Neural progenitor cell (in vitro differentiated cells): ENCODE data around the gene VEGFA.

Experiments
- CTCF ChIP-seq: fragments of 200-600 bp; sonication (generic); IDR thresholded peaks from 2 replicates; pipeline ENCODE4 v1.5.1; 2017; ENCODE audit warnings: antibody characterized with exemption, mild to moderate bottlenecking
- EZH2 ChIP-seq: fragments of 200-600 bp; sonication (generic); IDR thresholded peaks from 2 replicates; pipeline ENCODE4 v1.6.1; 2017; ENCODE audit warnings: antibody characterized with exemption, mild to moderate bottlenecking, moderate library complexity
- EZH2phosphoT487 ChIP-seq: fragments of 200-600 bp; sonication (generic); IDR thresholded peaks from 2 replicates; pipeline ENCODE4 v1.6.1; 2017; ENCODE audit warnings: antibody characterized with exemption

DNA sequence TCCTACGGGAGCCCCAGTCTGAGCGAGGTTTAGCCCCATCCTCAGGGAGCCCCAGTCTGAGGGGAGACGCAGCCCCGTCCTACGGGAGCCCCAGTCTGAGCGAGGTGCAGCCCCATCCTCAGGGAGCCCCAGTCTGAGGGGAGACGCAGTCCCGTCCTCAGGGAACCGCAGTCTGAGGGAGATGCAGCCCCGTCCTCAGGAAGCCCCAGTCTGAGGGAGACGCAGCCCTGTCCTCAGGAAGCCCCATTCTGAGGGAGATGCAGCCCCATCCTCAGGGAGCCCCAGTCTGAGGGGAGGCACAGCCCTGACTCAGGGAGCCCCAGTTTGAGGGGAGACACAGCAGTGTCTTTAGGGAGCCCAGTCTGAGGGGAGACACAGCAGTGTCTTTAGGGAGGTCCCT, 27.9 kb downstream of the VEGFA start:
- TF ChIP-seq CTCF (no peak), EZH2 (no peak), EZH2phosphoT487 (no peak)
